Uterus (tissue), 2 donors: ENCODE data around the gene SHISA4.

Source experiments
- POLR2A ChIP-seq, 2 donors: fragments of 450-650 bp; IDR thresholded peaks; one replicate each; pipeline ENCODE4 v1.6.1; 2016; ENCODE audit warnings: antibody characterized with exemption in 2 of 2, mild to moderate bottlenecking in 1 of 2, moderate library complexity in 1 of 2
- TF ChIP-seq, protein P1 (sequence below), 4 experiments: fragments of 200-600 bp in 2 of 4; fragments of 450-650 bp in 2 of 4; sonication (generic) in 2 of 4; IDR thresholded peaks; one replicate each; pipeline ENCODE4 v1.5.1; 2016 to 2019; ENCODE audit warnings: antibody characterized with exemption in 4 of 4, mild to moderate bottlenecking in 2 of 4, moderate library complexity in 1 of 4

DNA sequence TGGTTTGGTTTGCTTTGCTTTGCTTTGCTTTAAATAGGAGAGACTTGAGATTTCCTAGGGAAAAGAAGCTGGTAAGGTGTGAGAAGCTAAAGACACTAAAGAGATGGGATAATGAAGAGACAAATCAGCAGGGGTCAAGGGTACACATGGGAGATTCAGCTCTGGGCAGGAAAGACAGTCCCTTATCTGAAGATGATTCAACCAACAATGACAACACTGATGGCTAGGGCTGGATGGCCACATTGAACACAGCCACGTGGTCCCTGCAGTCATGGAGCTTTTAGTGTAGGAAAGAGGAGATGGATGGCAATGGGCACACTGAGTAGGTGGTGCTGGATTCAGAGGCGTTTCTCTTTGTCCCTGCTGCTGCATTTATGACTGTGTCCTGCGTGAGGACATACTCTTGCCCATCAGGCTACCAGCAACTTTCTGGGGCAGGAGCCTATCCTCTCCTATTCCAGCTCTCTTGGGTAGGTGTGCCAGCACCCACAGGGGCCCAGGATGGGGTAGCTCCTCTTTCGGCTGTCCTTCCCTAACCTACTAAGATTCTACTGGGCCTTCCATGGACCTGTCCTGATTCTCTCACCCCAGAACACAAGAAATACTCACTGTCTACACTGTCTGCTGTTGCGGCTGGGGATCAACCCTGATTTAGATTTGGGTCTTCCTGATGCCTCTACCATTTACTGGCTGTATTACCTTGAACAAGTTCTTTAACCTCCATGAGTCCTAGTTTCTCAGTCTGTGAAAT lies 1.4 kb upstream of the SHISA4 start:
- TF ChIP-seq, protein P1, sequence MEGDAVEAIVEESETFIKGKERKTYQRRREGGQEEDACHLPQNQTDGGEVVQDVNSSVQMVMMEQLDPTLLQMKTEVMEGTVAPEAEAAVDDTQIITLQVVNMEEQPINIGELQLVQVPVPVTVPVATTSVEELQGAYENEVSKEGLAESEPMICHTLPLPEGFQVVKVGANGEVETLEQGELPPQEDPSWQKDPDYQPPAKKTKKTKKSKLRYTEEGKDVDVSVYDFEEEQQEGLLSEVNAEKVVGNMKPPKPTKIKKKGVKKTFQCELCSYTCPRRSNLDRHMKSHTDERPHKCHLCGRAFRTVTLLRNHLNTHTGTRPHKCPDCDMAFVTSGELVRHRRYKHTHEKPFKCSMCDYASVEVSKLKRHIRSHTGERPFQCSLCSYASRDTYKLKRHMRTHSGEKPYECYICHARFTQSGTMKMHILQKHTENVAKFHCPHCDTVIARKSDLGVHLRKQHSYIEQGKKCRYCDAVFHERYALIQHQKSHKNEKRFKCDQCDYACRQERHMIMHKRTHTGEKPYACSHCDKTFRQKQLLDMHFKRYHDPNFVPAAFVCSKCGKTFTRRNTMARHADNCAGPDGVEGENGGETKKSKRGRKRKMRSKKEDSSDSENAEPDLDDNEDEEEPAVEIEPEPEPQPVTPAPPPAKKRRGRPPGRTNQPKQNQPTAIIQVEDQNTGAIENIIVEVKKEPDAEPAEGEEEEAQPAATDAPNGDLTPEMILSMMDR (IDR thresholded peaks at IDR 0.05): no peak
- TF ChIP-seq POLR2A (IDR thresholded peaks at IDR 0.05): no peak
